HEK293 (cell line): Measurements from ENCODE around the gene HOXD12.

Source experiments
- BCL11A ChIP-seq: fragments of 450-650 bp; formaldehyde crosslinking; IDR thresholded peaks from 2 replicates; pipeline ENCODE4 v1.5.1; 2016; ENCODE audit warnings: low read depth, missing biosample characterization, missing genetic modification characterization
- OVOL3 ChIP-seq: fragments of 450-650 bp; formaldehyde crosslinking; IDR thresholded peaks from 2 replicates; pipeline ENCODE4 v1.5.1; 2016; ENCODE audit warnings: missing biosample characterization, missing genetic modification characterization
- SALL2 ChIP-seq: fragments of 450-650 bp; formaldehyde crosslinking; IDR thresholded peaks from 2 replicates; pipeline ENCODE4 v1.5.0; 2017; ENCODE audit warnings: missing biosample characterization, mild to moderate bottlenecking, missing genetic modification characterization, borderline replicate concordance
- SCRT1 ChIP-seq: fragments of 450-650 bp; formaldehyde crosslinking; IDR thresholded peaks from 2 replicates; pipeline ENCODE4 v1.5.1; 2016; ENCODE audit warnings: missing biosample characterization, missing genetic modification characterization, borderline replicate concordance
- SETDB1 ChIP-seq: IDR thresholded peaks from one replicate; pipeline ENCODE4 v1.6.1; 2017; ENCODE audit warnings: mild to moderate bottlenecking, low read length, moderate library complexity, mixed read lengths; ENCODE audit not compliant: insufficient read length
- WT1 ChIP-seq: fragments of 450-650 bp; formaldehyde crosslinking; IDR thresholded peaks from 2 replicates; pipeline ENCODE4 v1.5.1; 2016; ENCODE audit warnings: missing biosample characterization, missing genetic modification characterization
- ZIC2 ChIP-seq: fragments of 450-650 bp; formaldehyde crosslinking; IDR thresholded peaks from 2 replicates; pipeline ENCODE4 v1.5.1; 2016; ENCODE audit warnings: missing biosample characterization, missing genetic modification characterization
- ZNF121 ChIP-seq: fragments of 450-650 bp; formaldehyde crosslinking; IDR thresholded peaks from 2 replicates; pipeline ENCODE4 v1.5.1; 2016; ENCODE audit warnings: missing biosample characterization, missing genetic modification characterization
- ZNF132 ChIP-seq: fragments of 450-650 bp; formaldehyde crosslinking; IDR thresholded peaks from 2 replicates; pipeline ENCODE4 v1.5.1; 2017; ENCODE audit warnings: missing biosample characterization, missing genetic modification characterization, borderline replicate concordance
- ZNF169 ChIP-seq: fragments of 450-650 bp; formaldehyde crosslinking; IDR thresholded peaks from 2 replicates; pipeline ENCODE4 v1.5.1; 2016; ENCODE audit warnings: missing biosample characterization, missing genetic modification characterization
- ZNF202 ChIP-seq: fragments of 450-650 bp; formaldehyde crosslinking; IDR thresholded peaks from 2 replicates; pipeline ENCODE4 v1.5.1; 2016; ENCODE audit warnings: missing biosample characterization, missing genetic modification characterization, borderline replicate concordance
- ZNF214 ChIP-seq: fragments of 450-650 bp; formaldehyde crosslinking; IDR thresholded peaks from 2 replicates; pipeline ENCODE4 v1.5.1; 2017; ENCODE audit warnings: missing biosample characterization, mild to moderate bottlenecking, missing genetic modification characterization, borderline replicate concordance
- ZNF266 ChIP-seq: fragments of 450-650 bp; formaldehyde crosslinking; IDR thresholded peaks from 2 replicates; pipeline ENCODE4 v1.5.1; 2016; ENCODE audit warnings: missing biosample characterization, missing genetic modification characterization, low read depth
- ZNF302 ChIP-seq: fragments of 450-650 bp; formaldehyde crosslinking; IDR thresholded peaks from 2 replicates; pipeline ENCODE4 v1.5.1; 2016; ENCODE audit warnings: missing biosample characterization, missing genetic modification characterization, low read depth
- ZNF311 ChIP-seq: fragments of 450-650 bp; formaldehyde crosslinking; IDR thresholded peaks from 2 replicates; pipeline ENCODE4 v1.5.1; 2017; ENCODE audit warnings: missing biosample characterization, missing genetic modification characterization, borderline replicate concordance
- ZNF335 ChIP-seq: fragments of 450-650 bp; formaldehyde crosslinking; conservative IDR thresholded peaks from 2 replicates; pipeline ENCODE4 v1.5.1; 2016; ENCODE audit warnings: missing biosample characterization, missing genetic modification characterization
- ZNF350 ChIP-seq: fragments of 450-650 bp; formaldehyde crosslinking; IDR thresholded peaks from 2 replicates; pipeline ENCODE4 v1.5.0; 2017; ENCODE audit warnings: missing biosample characterization, mild to moderate bottlenecking, missing genetic modification characterization
- ZNF473 ChIP-seq: fragments of 450-650 bp; formaldehyde crosslinking; IDR thresholded peaks from 2 replicates; pipeline ENCODE4 v1.5.1; 2017; ENCODE audit warnings: missing biosample characterization, missing genetic modification characterization
- ZNF501 ChIP-seq: fragments of 450-650 bp; formaldehyde crosslinking; IDR thresholded peaks from 2 replicates; pipeline ENCODE4 v1.5.1; 2016; ENCODE audit warnings: missing biosample characterization, missing genetic modification characterization
- ZNF529 ChIP-seq: fragments of 450-650 bp; formaldehyde crosslinking; IDR thresholded peaks from 2 replicates; pipeline ENCODE4 v1.5.1; 2017; ENCODE audit warnings: missing genetic modification characterization, missing biosample characterization; ENCODE audit not compliant: insufficient replicate concordance
- ZNF560 ChIP-seq: fragments of 450-650 bp; formaldehyde crosslinking; IDR thresholded peaks from 2 replicates; pipeline ENCODE4 v1.5.1; 2017; ENCODE audit warnings: missing biosample characterization, missing genetic modification characterization, borderline replicate concordance
- ZNF629 ChIP-seq: fragments of 450-650 bp; formaldehyde crosslinking; IDR thresholded peaks from 2 replicates; pipeline ENCODE4 v1.5.1; 2017; ENCODE audit warnings: missing biosample characterization, missing genetic modification characterization
- ZNF660 ChIP-seq: fragments of 450-650 bp; IDR thresholded peaks from 2 replicates; pipeline ENCODE4 v1.5.1; 2018; ENCODE audit warnings: missing biosample characterization, mild to moderate bottlenecking, missing genetic modification characterization
- ZNF707 ChIP-seq: fragments of 450-650 bp; formaldehyde crosslinking; IDR thresholded peaks from 2 replicates; pipeline ENCODE4 v1.5.1; 2016; ENCODE audit warnings: missing biosample characterization, missing genetic modification characterization
- ZNF768 ChIP-seq: fragments of 450-650 bp; formaldehyde crosslinking; IDR thresholded peaks from 2 replicates; pipeline ENCODE4 v1.5.1; 2018; ENCODE audit warnings: missing biosample characterization, mild to moderate bottlenecking, missing genetic modification characterization
- ZNF777 ChIP-seq: fragments of 450-650 bp; formaldehyde crosslinking; IDR thresholded peaks from 2 replicates; pipeline ENCODE4 v1.5.1; 2017; ENCODE audit warnings: missing biosample characterization, missing genetic modification characterization, borderline replicate concordance
- ZXDB ChIP-seq: fragments of 450-650 bp; formaldehyde crosslinking; IDR thresholded peaks from 2 replicates; pipeline ENCODE4 v1.5.1; 2016; ENCODE audit warnings: missing biosample characterization, missing genetic modification characterization
- TF ChIP-seq, protein P1 (sequence below): fragments of 450-650 bp; formaldehyde crosslinking; IDR thresholded peaks from 2 replicates; pipeline ENCODE4 v1.5.1; 2017; ENCODE audit warnings: missing biosample characterization, missing genetic modification characterization
- TF ChIP-seq, protein P2 (sequence below): fragments of 450-650 bp; formaldehyde crosslinking; IDR thresholded peaks from 2 replicates; pipeline ENCODE4 v1.5.1; 2016; ENCODE audit warnings: missing biosample characterization, missing genetic modification characterization
- TF ChIP-seq, protein P3 (sequence below): fragments of 450-650 bp; formaldehyde crosslinking; IDR thresholded peaks from 2 replicates; pipeline ENCODE4 v1.5.1; 2016; ENCODE audit warnings: missing biosample characterization, missing genetic modification characterization
- TF ChIP-seq, protein P4 (sequence below): fragments of 450-650 bp; formaldehyde crosslinking; IDR thresholded peaks from 2 replicates; pipeline ENCODE4 v1.5.1; 2017; ENCODE audit warnings: missing biosample characterization, missing genetic modification characterization
- TF ChIP-seq, protein P5 (sequence below): fragments of 450-650 bp; formaldehyde crosslinking; IDR thresholded peaks from 2 replicates; pipeline ENCODE4 v1.5.1; 2017; ENCODE audit warnings: missing biosample characterization, missing genetic modification characterization

The HOXD12 gene

DNA sequence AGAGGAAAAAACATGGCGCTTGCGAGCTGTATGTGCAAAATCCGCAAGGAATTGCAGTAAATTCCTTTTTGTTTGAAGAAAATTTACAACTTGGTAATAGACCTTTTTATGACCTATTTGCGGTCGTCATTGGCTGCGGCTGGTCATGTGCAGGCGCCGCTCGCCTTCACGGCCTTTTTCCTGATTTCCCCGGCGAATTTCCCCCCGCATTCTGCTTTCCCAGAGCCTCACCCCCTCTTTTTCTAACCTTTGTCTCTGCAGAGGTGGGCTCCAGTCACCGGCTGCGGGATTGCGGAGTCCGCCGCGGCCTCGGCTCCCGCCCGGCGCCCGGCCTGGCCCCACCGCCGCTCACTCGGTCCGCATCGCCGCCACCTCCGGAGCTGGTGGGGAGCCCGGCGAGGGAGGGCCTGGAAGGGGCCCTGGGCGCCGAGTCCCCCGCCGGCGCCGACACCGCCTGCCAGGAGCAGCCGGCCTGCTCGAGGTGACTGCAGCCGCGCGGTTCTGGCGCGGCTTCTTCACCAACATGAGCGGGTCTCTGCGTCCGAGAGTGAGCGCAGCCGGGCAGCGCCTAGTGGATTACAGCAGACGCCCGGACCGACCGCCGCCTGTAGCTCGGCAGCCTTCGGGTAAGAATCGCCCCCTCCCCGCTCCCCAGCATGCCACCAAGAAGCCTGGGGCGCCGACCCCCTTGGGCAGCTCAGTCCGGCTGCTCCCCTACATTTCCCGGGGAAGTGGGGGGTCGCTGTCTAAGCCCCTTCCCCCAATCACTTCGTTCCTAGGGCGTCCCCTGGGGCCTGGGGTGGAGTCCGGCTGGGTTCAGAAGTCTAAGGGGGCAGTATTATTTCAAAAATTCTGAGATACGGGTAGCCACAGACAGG is 37.0 kb downstream of the HOXD12 start (continued):
- TF ChIP-seq ZNF501 = no peak
- no peak for TF ChIP-seq ZNF132 (tag by site-specific recombination)
- no peak for TF ChIP-seq BCL11A
- peak; percentile 74 for TF ChIP-seq ZIC2 (tag by site-specific recombination)
- TF ChIP-seq, protein P1, sequence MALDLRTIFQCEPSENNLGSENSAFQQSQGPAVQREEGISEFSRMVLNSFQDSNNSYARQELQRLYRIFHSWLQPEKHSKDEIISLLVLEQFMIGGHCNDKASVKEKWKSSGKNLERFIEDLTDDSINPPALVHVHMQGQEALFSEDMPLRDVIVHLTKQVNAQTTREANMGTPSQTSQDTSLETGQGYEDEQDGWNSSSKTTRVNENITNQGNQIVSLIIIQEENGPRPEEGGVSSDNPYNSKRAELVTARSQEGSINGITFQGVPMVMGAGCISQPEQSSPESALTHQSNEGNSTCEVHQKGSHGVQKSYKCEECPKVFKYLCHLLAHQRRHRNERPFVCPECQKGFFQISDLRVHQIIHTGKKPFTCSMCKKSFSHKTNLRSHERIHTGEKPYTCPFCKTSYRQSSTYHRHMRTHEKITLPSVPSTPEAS (tag by site-specific recombination) = no peak
- no peak for TF ChIP-seq ZNF529 (tag by site-specific recombination)
- TF ChIP-seq SCRT1 (tag by site-specific recombination) = no peak
- TF ChIP-seq OVOL3 (tag by site-specific recombination) = no peak
- TF ChIP-seq, protein P2, sequence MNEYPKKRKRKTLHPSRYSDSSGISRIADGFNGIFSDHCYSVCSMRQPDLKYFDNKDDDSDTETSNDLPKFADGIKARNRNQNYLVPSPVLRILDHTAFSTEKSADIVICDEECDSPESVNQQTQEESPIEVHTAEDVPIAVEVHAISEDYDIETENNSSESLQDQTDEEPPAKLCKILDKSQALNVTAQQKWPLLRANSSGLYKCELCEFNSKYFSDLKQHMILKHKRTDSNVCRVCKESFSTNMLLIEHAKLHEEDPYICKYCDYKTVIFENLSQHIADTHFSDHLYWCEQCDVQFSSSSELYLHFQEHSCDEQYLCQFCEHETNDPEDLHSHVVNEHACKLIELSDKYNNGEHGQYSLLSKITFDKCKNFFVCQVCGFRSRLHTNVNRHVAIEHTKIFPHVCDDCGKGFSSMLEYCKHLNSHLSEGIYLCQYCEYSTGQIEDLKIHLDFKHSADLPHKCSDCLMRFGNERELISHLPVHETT = no peak
- TF ChIP-seq ZNF266 = no peak
- no peak for TF ChIP-seq ZNF311 (tag by site-specific recombination)
- TF ChIP-seq ZNF629 (tag by site-specific recombination) = no peak
- TF ChIP-seq ZNF560 (tag by site-specific recombination) = no peak
- TF ChIP-seq, protein P3, sequence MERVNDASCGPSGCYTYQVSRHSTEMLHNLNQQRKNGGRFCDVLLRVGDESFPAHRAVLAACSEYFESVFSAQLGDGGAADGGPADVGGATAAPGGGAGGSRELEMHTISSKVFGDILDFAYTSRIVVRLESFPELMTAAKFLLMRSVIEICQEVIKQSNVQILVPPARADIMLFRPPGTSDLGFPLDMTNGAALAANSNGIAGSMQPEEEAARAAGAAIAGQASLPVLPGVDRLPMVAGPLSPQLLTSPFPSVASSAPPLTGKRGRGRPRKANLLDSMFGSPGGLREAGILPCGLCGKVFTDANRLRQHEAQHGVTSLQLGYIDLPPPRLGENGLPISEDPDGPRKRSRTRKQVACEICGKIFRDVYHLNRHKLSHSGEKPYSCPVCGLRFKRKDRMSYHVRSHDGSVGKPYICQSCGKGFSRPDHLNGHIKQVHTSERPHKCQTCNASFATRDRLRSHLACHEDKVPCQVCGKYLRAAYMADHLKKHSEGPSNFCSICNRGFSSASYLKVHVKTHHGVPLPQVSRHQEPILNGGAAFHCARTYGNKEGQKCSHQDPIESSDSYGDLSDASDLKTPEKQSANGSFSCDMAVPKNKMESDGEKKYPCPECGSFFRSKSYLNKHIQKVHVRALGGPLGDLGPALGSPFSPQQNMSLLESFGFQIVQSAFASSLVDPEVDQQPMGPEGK (tag by site-specific recombination) = peak; percentile 21
- 0 out of 2 replicates have a peak, but pooled peaks have one; percentile 21 for TF ChIP-seq ZXDB (tag by site-specific recombination)
- no peak for TF ChIP-seq ZNF214 (tag by site-specific recombination)
- TF ChIP-seq ZNF707 (tag by site-specific recombination) = no peak
- TF ChIP-seq, protein P4, sequence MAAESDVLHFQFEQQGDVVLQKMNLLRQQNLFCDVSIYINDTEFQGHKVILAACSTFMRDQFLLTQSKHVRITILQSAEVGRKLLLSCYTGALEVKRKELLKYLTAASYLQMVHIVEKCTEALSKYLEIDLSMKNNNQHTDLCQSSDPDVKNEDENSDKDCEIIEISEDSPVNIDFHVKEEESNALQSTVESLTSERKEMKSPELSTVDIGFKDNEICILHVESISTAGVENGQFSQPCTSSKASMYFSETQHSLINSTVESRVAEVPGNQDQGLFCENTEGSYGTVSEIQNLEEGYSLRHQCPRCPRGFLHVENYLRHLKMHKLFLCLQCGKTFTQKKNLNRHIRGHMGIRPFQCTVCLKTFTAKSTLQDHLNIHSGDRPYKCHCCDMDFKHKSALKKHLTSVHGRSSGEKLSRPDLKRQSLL (tag by site-specific recombination) = no peak
- TF ChIP-seq WT1 (tag by site-specific recombination) = no peak
- no peak for TF ChIP-seq ZNF473
- TF ChIP-seq, protein P5, sequence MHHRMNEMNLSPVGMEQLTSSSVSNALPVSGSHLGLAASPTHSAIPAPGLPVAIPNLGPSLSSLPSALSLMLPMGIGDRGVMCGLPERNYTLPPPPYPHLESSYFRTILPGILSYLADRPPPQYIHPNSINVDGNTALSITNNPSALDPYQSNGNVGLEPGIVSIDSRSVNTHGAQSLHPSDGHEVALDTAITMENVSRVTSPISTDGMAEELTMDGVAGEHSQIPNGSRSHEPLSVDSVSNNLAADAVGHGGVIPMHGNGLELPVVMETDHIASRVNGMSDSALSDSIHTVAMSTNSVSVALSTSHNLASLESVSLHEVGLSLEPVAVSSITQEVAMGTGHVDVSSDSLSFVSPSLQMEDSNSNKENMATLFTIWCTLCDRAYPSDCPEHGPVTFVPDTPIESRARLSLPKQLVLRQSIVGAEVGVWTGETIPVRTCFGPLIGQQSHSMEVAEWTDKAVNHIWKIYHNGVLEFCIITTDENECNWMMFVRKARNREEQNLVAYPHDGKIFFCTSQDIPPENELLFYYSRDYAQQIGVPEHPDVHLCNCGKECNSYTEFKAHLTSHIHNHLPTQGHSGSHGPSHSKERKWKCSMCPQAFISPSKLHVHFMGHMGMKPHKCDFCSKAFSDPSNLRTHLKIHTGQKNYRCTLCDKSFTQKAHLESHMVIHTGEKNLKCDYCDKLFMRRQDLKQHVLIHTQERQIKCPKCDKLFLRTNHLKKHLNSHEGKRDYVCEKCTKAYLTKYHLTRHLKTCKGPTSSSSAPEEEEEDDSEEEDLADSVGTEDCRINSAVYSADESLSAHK (tag by site-specific recombination) = no peak; the same call in 1 of the 2 replicates
- no peak for TF ChIP-seq ZNF777 (tag by site-specific recombination)
- TF ChIP-seq SETDB1 = no peak
- peak; percentile 51; the same call in 1 of the 2 replicates for TF ChIP-seq ZNF335 (tag by site-specific recombination)
- no peak for TF ChIP-seq ZNF768 (tag by site-specific recombination)
- no peak for TF ChIP-seq ZNF350 (tag by site-specific recombination)
- TF ChIP-seq ZNF202 (tag by site-specific recombination) = no peak
- TF ChIP-seq ZNF169 (tag by site-specific recombination) = no peak
- no peak for TF ChIP-seq SALL2 (tag by site-specific recombination)
- 0 out of 2 replicates have a peak, but pooled peaks have one; percentile 81 for TF ChIP-seq ZNF660 (tag by site-specific recombination)
- no peak for TF ChIP-seq ZNF302 (tag by site-specific recombination)
- TF ChIP-seq ZNF121 (tag by site-specific recombination) = no peak
